K562 (cell line): Measurements from ENCODE around the gene GLYAT. TPM values are rescaled to one million over a fixed set of nuclear protein-coding genes. Genes with fewer than 3 reads are reported as not detected.
A peak's percentile ranks its signal among the peaks of the same experiment; 100 is the strongest.

Source experiments
- CCNT2 ChIP-seq: IDR thresholded peaks from 2 replicates; pipeline ENCODE4 v1.6.1; 2011; ENCODE audit warnings: borderline replicate concordance, low read depth, mild to moderate bottlenecking, moderate library complexity, mixed read lengths, low read length; ENCODE audit not compliant: insufficient read length; ENCODE audit errors: extremely low read depth
- CXXC5 ChIP-seq: fragments of 250-450 bp; sonication (Bioruptor Pico); IDR thresholded peaks from 2 replicates; pipeline ENCODE4 v1.8.0; 2022; ENCODE audit warnings: inconsistent platforms, mild to moderate bottlenecking, moderate library complexity
- LCOR ChIP-seq: sonication (generic); formaldehyde crosslinking; IDR thresholded peaks from 2 replicates; pipeline ENCODE4 v1.8.0; 2022; ENCODE audit warnings: mild to moderate bottlenecking, missing genetic modification reagents
- MEF2D ChIP-seq: conservative IDR thresholded peaks from 2 replicates; pipeline ENCODE4 v1.6.1; 2016; ENCODE audit warnings: low read depth, missing genetic modification characterization, missing compliant biosample characterization
- NFE2 ChIP-seq: IDR thresholded peaks from 2 replicates; pipeline ENCODE4 v1.6.1; 2014; ENCODE audit warnings: antibody characterized with exemption, low read depth
- NFIC ChIP-seq: fragments of 450-650 bp; IDR thresholded peaks from 2 replicates; pipeline ENCODE4 v1.6.1; 2017; ENCODE audit warnings: mild to moderate bottlenecking, inconsistent platforms
- U2AF1 ChIP-seq: fragments of 200-400 bp; formaldehyde crosslinking; optimal IDR thresholded peaks from 2 replicates; pipeline ENCODE3; 2017; ENCODE audit warnings: mild to moderate bottlenecking, low read depth, low read length, moderate library complexity
- ZEB2 ChIP-seq: fragments of 450-650 bp; IDR thresholded peaks from 2 replicates; pipeline ENCODE4 v1.6.1; 2016
- ZNF12 ChIP-seq: sonication (generic); formaldehyde crosslinking; IDR thresholded peaks from 2 replicates; pipeline ENCODE4 v1.4.0; 2020; ENCODE audit warnings: mild to moderate bottlenecking, missing genetic modification reagents
- polyA plus RNA-seq, 8 experiments: library from polyadenylated mRNA; depleted of rRNA in 4 of 8; stranded (reverse) in 5 of 8; unstranded in 3 of 8; fragments of >200 nt; fragmentation: Nextera tagmentation in 2 of 8; fragmentation: Illumina TruSeq in 1 of 8; extraction: Ambion mirVana in 2 of 8; extraction: Trizol in 1 of 8; gene quantifications; 2 replicates each; pipeline versions ENCODE4 v1.2.1 to v1.2.3, GENCODE V29; 2011 to 2014; ENCODE audit warnings: inconsistent platforms in 1 of 8, missing spikeins in 1 of 8
- total RNA-seq, 7 experiments: library from RNA; depleted of rRNA in 6 of 7; stranded (reverse); fragments of >200 nt in 6 of 7; fragmentation: Illumina TruSeq in 2 of 7; extraction: Trizol in 2 of 7; gene quantifications; 2 replicates each; pipeline versions ENCODE4 v1.2.1 to v1.2.3, GENCODE V29; 2011 to 2021; ENCODE audit warnings: low replicate concordance in 1 of 7
- TF ChIP-seq, protein P1 (sequence below), 2 experiments: fragments of 450-650 bp; formaldehyde crosslinking in 1 of 2; IDR thresholded peaks; 2 replicates each; pipeline versions ENCODE4 v1.4.0 to v1.6.1; 2014 to 2020; ENCODE audit warnings: mild to moderate bottlenecking in 2 of 2, borderline replicate concordance in 1 of 2, low read depth in 1 of 2
- TF ChIP-seq, protein P2 (sequence below), 2 experiments: fragments of 200-800 bp in 1 of 2; sonication (Bioruptor generic) in 1 of 2; sonication (generic) in 1 of 2; formaldehyde crosslinking in 1 of 2; IDR thresholded peaks in 1 of 2; conservative IDR thresholded peaks in 1 of 2; 2 replicates each; pipeline versions ENCODE4 v1.5.0 to v1.6.1; 2016 to 2020; ENCODE audit warnings: missing compliant biosample characterization in 1 of 2, missing genetic modification characterization in 1 of 2, missing genetic modification reagents in 1 of 2

The GLYAT gene
- total and polyA plus RNA-seq, 9 of the 15 experiments (the other 6 are each of a cell fraction or from before 2014, with no cell fraction given), result not detected

DNA sequence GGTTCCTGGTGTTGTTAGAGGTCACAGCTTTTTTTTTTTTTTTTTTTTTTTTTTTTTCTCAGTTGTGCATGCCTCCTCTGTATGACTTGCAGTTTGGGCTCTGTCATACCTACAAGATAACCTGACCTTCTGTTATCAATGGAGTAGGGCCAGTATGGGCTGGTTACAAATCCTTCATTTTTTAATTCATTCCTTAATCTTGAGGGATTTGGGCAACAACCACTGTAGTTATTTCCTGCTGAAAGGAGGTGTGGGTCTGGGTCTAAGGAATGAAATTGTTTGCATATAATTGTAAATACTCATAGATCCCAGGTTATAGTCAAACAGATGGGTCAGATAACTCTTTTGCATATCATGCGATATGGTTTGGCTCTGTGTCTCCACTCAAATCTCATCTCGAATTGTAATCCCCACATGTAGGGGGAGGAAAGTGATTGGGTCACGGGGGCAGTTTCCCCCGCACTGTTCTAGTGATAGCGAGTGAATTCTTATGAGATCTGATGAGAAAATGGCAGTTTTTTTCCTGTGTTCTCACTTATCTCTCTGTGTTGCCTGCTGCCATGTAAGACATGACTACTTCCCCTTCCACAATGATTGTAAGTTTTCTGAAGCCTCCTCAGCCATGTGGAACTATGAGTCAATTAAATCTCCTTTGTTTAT lies 14.1 kb upstream of the GLYAT start (continued):
- TF ChIP-seq, protein P1, sequence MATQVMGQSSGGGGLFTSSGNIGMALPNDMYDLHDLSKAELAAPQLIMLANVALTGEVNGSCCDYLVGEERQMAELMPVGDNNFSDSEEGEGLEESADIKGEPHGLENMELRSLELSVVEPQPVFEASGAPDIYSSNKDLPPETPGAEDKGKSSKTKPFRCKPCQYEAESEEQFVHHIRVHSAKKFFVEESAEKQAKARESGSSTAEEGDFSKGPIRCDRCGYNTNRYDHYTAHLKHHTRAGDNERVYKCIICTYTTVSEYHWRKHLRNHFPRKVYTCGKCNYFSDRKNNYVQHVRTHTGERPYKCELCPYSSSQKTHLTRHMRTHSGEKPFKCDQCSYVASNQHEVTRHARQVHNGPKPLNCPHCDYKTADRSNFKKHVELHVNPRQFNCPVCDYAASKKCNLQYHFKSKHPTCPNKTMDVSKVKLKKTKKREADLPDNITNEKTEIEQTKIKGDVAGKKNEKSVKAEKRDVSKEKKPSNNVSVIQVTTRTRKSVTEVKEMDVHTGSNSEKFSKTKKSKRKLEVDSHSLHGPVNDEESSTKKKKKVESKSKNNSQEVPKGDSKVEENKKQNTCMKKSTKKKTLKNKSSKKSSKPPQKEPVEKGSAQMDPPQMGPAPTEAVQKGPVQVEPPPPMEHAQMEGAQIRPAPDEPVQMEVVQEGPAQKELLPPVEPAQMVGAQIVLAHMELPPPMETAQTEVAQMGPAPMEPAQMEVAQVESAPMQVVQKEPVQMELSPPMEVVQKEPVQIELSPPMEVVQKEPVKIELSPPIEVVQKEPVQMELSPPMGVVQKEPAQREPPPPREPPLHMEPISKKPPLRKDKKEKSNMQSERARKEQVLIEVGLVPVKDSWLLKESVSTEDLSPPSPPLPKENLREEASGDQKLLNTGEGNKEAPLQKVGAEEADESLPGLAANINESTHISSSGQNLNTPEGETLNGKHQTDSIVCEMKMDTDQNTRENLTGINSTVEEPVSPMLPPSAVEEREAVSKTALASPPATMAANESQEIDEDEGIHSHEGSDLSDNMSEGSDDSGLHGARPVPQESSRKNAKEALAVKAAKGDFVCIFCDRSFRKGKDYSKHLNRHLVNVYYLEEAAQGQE (IDR thresholded peaks at IDR 0.05; ENCODE audit: borderline replicate concordance), result peak; percentile 35
- TF ChIP-seq, protein P1 (CRISPR knock-in tag; IDR thresholded peaks at IDR 0.05; ENCODE audit: low read depth), result no peak
- TF ChIP-seq CCNT2, result peak; percentile 69
- TF ChIP-seq, protein P2, sequence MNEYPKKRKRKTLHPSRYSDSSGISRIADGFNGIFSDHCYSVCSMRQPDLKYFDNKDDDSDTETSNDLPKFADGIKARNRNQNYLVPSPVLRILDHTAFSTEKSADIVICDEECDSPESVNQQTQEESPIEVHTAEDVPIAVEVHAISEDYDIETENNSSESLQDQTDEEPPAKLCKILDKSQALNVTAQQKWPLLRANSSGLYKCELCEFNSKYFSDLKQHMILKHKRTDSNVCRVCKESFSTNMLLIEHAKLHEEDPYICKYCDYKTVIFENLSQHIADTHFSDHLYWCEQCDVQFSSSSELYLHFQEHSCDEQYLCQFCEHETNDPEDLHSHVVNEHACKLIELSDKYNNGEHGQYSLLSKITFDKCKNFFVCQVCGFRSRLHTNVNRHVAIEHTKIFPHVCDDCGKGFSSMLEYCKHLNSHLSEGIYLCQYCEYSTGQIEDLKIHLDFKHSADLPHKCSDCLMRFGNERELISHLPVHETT (CRISPR knock-in tag; conservative IDR thresholded peaks at IDR 0.05 in 1 of 2, IDR thresholded peaks at IDR 0.05 in 1 of 2), result no peak
- peak; percentile 62 for TF ChIP-seq CXXC5
- peak; percentile 35; the same call in 1 of the 2 replicates for TF ChIP-seq MEF2D (tag)
- TF ChIP-seq NFIC, result peak; percentile 62
- TF ChIP-seq NFE2, result peak; percentile 79
- no peak for TF ChIP-seq LCOR (CRISPR knock-in tag)
- TF ChIP-seq ZNF12 (CRISPR knock-in tag), result no peak
- TF ChIP-seq U2AF1, result no peak
- 0 out of 2 replicates have a peak, but pooled peaks have one; percentile 13 for TF ChIP-seq ZEB2
